ENCODE results near the gene CHST6. TPM values are rescaled to one million over a fixed set of nuclear protein-coding genes. Genes with fewer than 3 reads are reported as not detected.
"Not testable (repeated sequence)": the region's sequence is repeated elsewhere in the genome, so short reads cannot be mapped to it uniquely, and the experiment has no call there.

Gene CHST6
- total and polyA plus RNA-seq, 2 donors: 0.09 to 0.87 TPM

- WGBS: 26% methylated on average over 10 of the region's 10 CpGs
Observed at GRCh38 chr16:75471723-75472633, 23.3 kb downstream of the CHST6 start.

DNA sequence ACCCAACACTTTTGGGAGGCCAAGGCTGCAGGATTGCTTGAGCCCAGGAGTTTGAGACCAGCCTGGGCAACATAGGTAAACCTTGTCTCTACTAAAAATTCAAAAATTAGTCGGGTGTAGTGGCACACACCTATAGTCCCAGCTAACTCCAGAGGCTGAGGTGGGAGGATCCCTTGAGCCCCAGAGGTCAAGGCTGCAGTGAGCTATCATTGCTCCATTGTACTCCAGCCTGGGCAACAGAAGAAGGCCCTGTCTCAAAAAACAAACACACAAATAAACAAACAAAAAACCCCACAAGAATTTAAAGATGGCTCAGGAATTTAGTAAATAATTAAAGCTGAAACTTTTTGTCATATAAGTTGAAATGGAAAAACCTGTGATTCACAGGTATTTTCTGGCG, 28.5 kb downstream of the CHST6 start:
- no peak for DNase-seq (ENCODE audit: low read depth in 6 of 9, low spot score in 9 of 9)
- Histone ChIP-seq H3K27me3 (ENCODE audit: control insufficient read depth in 2 of 2, insufficient read depth in 1 of 2, low read length in 1 of 2) (no peaks in the 10 kb centered on the region), H3K4me3 (ENCODE audit: low read length in 2 of 2) (no peak overlapping the region), H3K27ac (ENCODE audit: low read depth in 1 of 2, low read length in 1 of 2) (no peak overlapping the region), H3K9me3 (ENCODE audit: control insufficient read depth in 2 of 2, insufficient read depth in 1 of 2, low read length in 1 of 2) (no peaks in the 10 kb centered on the region), H3K4me1 (ENCODE audit: control insufficient read depth in 2 of 2, insufficient read depth in 2 of 2, low read length in 2 of 2) (peaks cover 6 to 7% of the 10 kb centered on the region in 2 donors), H3K36me3 (ENCODE audit: control insufficient read depth in 2 of 2, insufficient read depth in 2 of 2, low read length in 1 of 2) (no peaks in the 10 kb centered on the region)
- WGBS: 96% methylated on average over 2 of the region's 2 CpGs

More at GRCh38 chr16:75471723-75472633, 23.3 kb downstream of the CHST6 start:
- H3K4me3 ChIP-seq (ENCODE audit: low read length in 2 of 2): no peak overlapping the region
- H3K4me1 ChIP-seq (ENCODE audit: control insufficient read depth in 2 of 2, insufficient read depth in 2 of 2, low read length in 2 of 2): no peaks in the 10 kb centered on the region
- no peak overlapping the region for H3K27ac ChIP-seq (ENCODE audit: low read depth in 1 of 2, low read length in 1 of 2)
- H3K27me3 ChIP-seq (ENCODE audit: control insufficient read depth in 2 of 2, insufficient read depth in 1 of 2, low read length in 1 of 2): no peaks in the 10 kb centered on the region
- peak in 3 of 9 donors; percentile 18 to 53 (median 37) for DNase-seq (ENCODE audit: low read depth in 6 of 9, low spot score in 9 of 9)
- no peaks in the 10 kb centered on the region for H3K36me3 ChIP-seq (ENCODE audit: control insufficient read depth in 2 of 2, insufficient read depth in 2 of 2, low read length in 1 of 2)
- H3K9me3 ChIP-seq (ENCODE audit: control insufficient read depth in 2 of 2, insufficient read depth in 1 of 2, low read length in 1 of 2): no peaks in the 10 kb centered on the region

- Histone ChIP-seq H3K4me1 (ENCODE audit: control insufficient read depth in 2 of 2, insufficient read depth in 2 of 2, low read length in 2 of 2) (peaks cover 6 to 7% of the 10 kb centered on the region in 2 donors), H3K4me3 (ENCODE audit: low read length in 2 of 2) (peak within 1 kb of the TSS; percentile 90 to 93), H3K36me3 (ENCODE audit: control insufficient read depth in 2 of 2, insufficient read depth in 2 of 2, low read length in 1 of 2) (no peaks in the 10 kb centered on the region), H3K27me3 (ENCODE audit: control insufficient read depth in 2 of 2, insufficient read depth in 1 of 2, low read length in 1 of 2) (no peaks in the 10 kb centered on the region), H3K27ac (ENCODE audit: low read depth in 1 of 2, low read length in 1 of 2) (peak within 1 kb of the TSS; percentile 99), H3K9me3 (ENCODE audit: control insufficient read depth in 2 of 2, insufficient read depth in 1 of 2, low read length in 1 of 2) (no peaks in the 10 kb centered on the region)
- WGBS: under 1% methylated on average over 89 of the region's 89 CpGs
- peak; percentile 92 to 99 (median 97) for DNase-seq (ENCODE audit: low read depth in 6 of 9, low spot score in 9 of 9)
Observed at GRCh38 chr16:75464122-75464918, 30.9 kb downstream of the CHST6 start, which contains the start of gene TMEM170A. TSS of gene TMEM170A (minus strand) at chr16:75464689. CDS start at chr16:75464600, 89 bp downstream.

DNA sequence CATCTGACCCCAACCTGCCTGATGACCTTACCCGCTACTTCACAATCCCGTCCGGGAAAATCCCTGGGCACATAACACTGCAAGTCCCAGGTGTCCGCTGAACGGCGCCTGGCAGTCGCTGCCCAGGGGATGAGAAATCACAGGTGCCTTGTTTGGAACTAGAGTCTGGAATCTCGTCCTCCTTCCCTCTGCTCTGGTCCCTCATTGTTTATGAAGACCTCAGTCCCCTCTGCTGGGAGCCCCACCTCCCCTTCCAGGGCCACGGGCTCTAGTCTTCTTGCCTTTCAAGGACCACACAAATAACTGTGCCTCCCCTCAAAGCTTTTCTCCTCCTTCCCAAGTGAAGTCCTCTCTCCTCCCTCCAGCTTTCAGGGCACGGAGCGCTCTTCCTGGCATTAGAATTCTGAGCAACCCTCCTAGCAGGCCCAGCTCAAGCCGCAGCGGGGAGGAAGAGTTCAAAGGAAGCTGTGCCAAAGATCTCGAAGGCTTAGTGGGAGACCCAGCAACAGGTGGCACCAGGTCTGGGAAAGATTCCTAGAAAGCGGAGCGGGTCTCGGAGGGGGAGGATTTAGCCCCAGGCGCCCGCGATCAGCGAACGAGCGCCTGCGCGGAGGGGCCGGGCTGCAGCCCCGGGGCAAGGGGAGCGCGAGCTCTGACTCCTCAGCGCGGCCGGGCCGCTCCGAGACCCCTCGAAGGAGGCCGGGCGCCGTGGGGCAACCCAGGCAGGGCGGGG, 31.7 kb downstream of the CHST6 start:
- 10% methylated on average over 39 of the region's 39 CpGs for WGBS
- H3K9me3 ChIP-seq (ENCODE audit: control insufficient read depth in 2 of 2, insufficient read depth in 1 of 2, low read length in 1 of 2); H3K27me3 ChIP-seq (ENCODE audit: control insufficient read depth in 2 of 2, insufficient read depth in 1 of 2, low read length in 1 of 2); H3K4me1 ChIP-seq (ENCODE audit: control insufficient read depth in 2 of 2, insufficient read depth in 2 of 2, low read length in 2 of 2); H3K36me3 ChIP-seq (ENCODE audit: control insufficient read depth in 2 of 2, insufficient read depth in 2 of 2, low read length in 1 of 2): not testable (repeated sequence)
- peak overlapping the region; percentile 99 for H3K27ac ChIP-seq (ENCODE audit: low read depth in 1 of 2, low read length in 1 of 2)
- peak overlapping the region; percentile 90 to 93 for H3K4me3 ChIP-seq (ENCODE audit: low read length in 2 of 2)
- peak in 5 of 9 donors; percentile 27 to 60 (median 32) for DNase-seq (ENCODE audit: low read depth in 6 of 9, low spot score in 9 of 9)

DNA sequence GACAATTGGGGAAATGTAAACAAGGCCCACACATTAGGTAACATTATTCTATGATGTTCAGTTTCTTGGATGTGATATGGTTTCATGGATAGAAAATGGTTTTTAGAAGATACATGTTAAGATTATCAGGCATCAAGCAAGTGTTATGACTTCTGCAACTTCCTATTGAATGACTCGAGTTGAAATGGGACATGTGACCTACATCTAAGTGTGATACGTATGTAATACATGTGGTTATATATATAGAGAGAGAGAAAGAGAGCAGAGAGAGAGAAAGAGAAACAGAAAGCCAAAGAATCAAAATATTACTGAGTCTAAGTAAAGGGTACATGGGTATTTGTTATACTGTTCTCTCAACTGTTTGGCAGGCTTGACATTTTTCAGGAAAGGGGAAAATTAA, 32.4 kb downstream of the CHST6 start:
- Histone ChIP-seq H3K4me1 (ENCODE audit: control insufficient read depth in 2 of 2, insufficient read depth in 2 of 2, low read length in 2 of 2) (peaks cover 6 to 7% of the 10 kb centered on the region in 2 donors), H3K27ac (ENCODE audit: low read depth in 1 of 2, low read length in 1 of 2) (no peak overlapping the region), H3K36me3 (ENCODE audit: control insufficient read depth in 2 of 2, insufficient read depth in 2 of 2, low read length in 1 of 2) (no peaks in the 10 kb centered on the region), H3K9me3 (ENCODE audit: control insufficient read depth in 2 of 2, insufficient read depth in 1 of 2, low read length in 1 of 2) (no peaks in the 10 kb centered on the region), H3K4me3 (ENCODE audit: low read length in 2 of 2) (peak overlapping the region in 1 of 2 donors; percentile 93), H3K27me3 (ENCODE audit: control insufficient read depth in 2 of 2, insufficient read depth in 1 of 2, low read length in 1 of 2) (no peaks in the 10 kb centered on the region)
- DNase-seq (ENCODE audit: low read depth in 6 of 9, low spot score in 9 of 9): peak in 4 of 9 donors; percentile 9 to 50 (median 18)
- WGBS: 5% methylated on average over 2 of the region's 2 CpGs

DNA sequence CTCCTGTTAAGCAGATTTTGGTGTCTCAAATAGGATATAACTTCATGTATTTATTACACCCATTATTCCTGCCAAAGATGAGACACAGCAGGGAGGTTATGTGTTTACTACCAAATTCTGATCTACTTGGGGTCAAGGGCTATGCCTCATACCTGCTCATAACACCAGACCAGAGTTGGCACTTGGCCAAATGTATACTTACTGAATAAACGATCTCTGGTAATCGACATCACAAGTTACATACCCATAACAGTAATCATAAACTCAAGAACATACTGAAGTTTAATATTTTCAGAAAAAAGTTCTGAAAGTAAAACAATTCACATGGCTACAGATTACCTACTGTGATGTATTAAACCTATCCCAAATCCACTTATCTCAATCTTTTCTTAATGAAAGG, 33.7 kb downstream of the CHST6 start:
- H3K27ac ChIP-seq (ENCODE audit: low read depth in 1 of 2, low read length in 1 of 2): no peak overlapping the region
- H3K9me3 ChIP-seq (ENCODE audit: control insufficient read depth in 2 of 2, insufficient read depth in 1 of 2, low read length in 1 of 2): no peaks in the 10 kb centered on the region
- no peaks in the 10 kb centered on the region for H3K27me3 ChIP-seq (ENCODE audit: control insufficient read depth in 2 of 2, insufficient read depth in 1 of 2, low read length in 1 of 2)
- H3K4me1 ChIP-seq (ENCODE audit: control insufficient read depth in 2 of 2, insufficient read depth in 2 of 2, low read length in 2 of 2): peaks cover 6 to 7% of the 10 kb centered on the region in 2 donors
- DNase-seq (ENCODE audit: low read depth in 6 of 9, low spot score in 9 of 9): no peak
- H3K4me3 ChIP-seq (ENCODE audit: low read length in 2 of 2): no peak overlapping the region
- H3K36me3 ChIP-seq (ENCODE audit: control insufficient read depth in 2 of 2, insufficient read depth in 2 of 2, low read length in 1 of 2): no peaks in the 10 kb centered on the region
- 100% methylated on average over 2 of the region's 2 CpGs for WGBS

- no peaks in the 10 kb centered on the region for H3K27me3 ChIP-seq (ENCODE audit: control insufficient read depth in 2 of 2, insufficient read depth in 1 of 2, low read length in 1 of 2)
- H3K36me3 ChIP-seq (ENCODE audit: control insufficient read depth in 2 of 2, insufficient read depth in 2 of 2, low read length in 1 of 2): no peaks in the 10 kb centered on the region
- WGBS: 83% methylated on average over 1 of the region's 1 CpG
- DNase-seq (ENCODE audit: low read depth in 6 of 9, low spot score in 9 of 9): no peak
- no peak overlapping the region for H3K27ac ChIP-seq (ENCODE audit: low read depth in 1 of 2, low read length in 1 of 2)
- H3K4me1 ChIP-seq (ENCODE audit: control insufficient read depth in 2 of 2, insufficient read depth in 2 of 2, low read length in 2 of 2): peaks cover 6 to 7% of the 10 kb centered on the region in 2 donors
- no peaks in the 10 kb centered on the region for H3K9me3 ChIP-seq (ENCODE audit: control insufficient read depth in 2 of 2, insufficient read depth in 1 of 2, low read length in 1 of 2)
- no peak overlapping the region for H3K4me3 ChIP-seq (ENCODE audit: low read length in 2 of 2)
Observed at GRCh38 chr16:75460446-75460845, 34.8 kb downstream of the CHST6 start.

GRCh38 chr16:75459691-75460090, 35.5 kb downstream of the CHST6 start:
- Histone ChIP-seq H3K27me3 (ENCODE audit: control insufficient read depth in 2 of 2, insufficient read depth in 1 of 2, low read length in 1 of 2) (no peaks in the 10 kb centered on the region), H3K36me3 (ENCODE audit: control insufficient read depth in 2 of 2, insufficient read depth in 2 of 2, low read length in 1 of 2) (no peaks in the 10 kb centered on the region), H3K9me3 (ENCODE audit: control insufficient read depth in 2 of 2, insufficient read depth in 1 of 2, low read length in 1 of 2) (no peaks in the 10 kb centered on the region), H3K4me1 (ENCODE audit: control insufficient read depth in 2 of 2, insufficient read depth in 2 of 2, low read length in 2 of 2) (peaks cover 6 to 7% of the 10 kb centered on the region in 2 donors), H3K27ac (ENCODE audit: low read depth in 1 of 2, low read length in 1 of 2) (no peak overlapping the region), H3K4me3 (ENCODE audit: low read length in 2 of 2) (no peak overlapping the region)
- 98% methylated on average over 4 of the region's 4 CpGs for WGBS
- DNase-seq (ENCODE audit: low read depth in 6 of 9, low spot score in 9 of 9): no peak

All from thymus (tissue), 11 donors.